ENCODE measurements around the gene OR5K3. TPM values are rescaled to one million over a fixed set of nuclear protein-coding genes. Genes with fewer than 3 reads are reported as not detected.

OR5K3 gene
- total and polyA plus RNA-seq, 2 donors (not counting 3 experiments of a cell fraction or from before 2014, with no cell fraction given) = not detected

GRCh38 chr3:98406034-98406433 lies 15.6 kb downstream of the OR5K3 start:
- BruUV-seq (replicated peaks) = no TSS peak

More at GRCh38 chr3:98406034-98406433, 15.6 kb downstream of the OR5K3 start:
- no peaks in the 10 kb centered on the region for H3K4me1 ChIP-seq (ENCODE audit: control insufficient read depth, extremely low read depth, insufficient read depth, low read length)
- no peak overlapping the region for H3K27ac ChIP-seq (ENCODE audit: insufficient read depth, low read depth, low read length)
- no peak overlapping the region for H3K4me3 ChIP-seq (replicated peaks in 1 of 3; ENCODE audit: insufficient read depth in 1 of 3, low read depth in 1 of 3, low read length in 3 of 3)
- ChIA-PET CTCF (no interaction called here), POLR2A (no interaction called here)
- no peaks in the 10 kb centered on the region for H4K20me1 ChIP-seq (replicated peaks; ENCODE audit: control insufficient read depth, extremely low read depth, insufficient read depth, low read length)
- intact Hi-C loops (cut with micrococcal nuclease) (no loop called here), dilution Hi-C loops (cut with MboI; ENCODE audit: extremely low pct_ligation_motif_present, low sequenced_read_pairs) (no loop called here)
- TF ChIP-seq EZH2 (IDR thresholded peaks at IDR 0.05; ENCODE audit: borderline replicate concordance, low read depth, low read length, severe bottlenecking) = no peak
- TF ChIP-seq MAX (IDR thresholded peaks at IDR 0.05; ENCODE audit: insufficient read depth, insufficient read length) = no peak
- TF ChIP-seq POLR2AphosphoS5 (IDR thresholded peaks at IDR 0.05; ENCODE audit: insufficient read depth, low read depth, low read length) = no peak
- no peak for TF ChIP-seq GATA2 (IDR thresholded peaks at IDR 0.05; ENCODE audit: insufficient read depth, insufficient read length, low read depth, low read length)
- TF ChIP-seq FOS (IDR thresholded peaks at IDR 0.05; ENCODE audit: borderline replicate concordance, insufficient read depth, low read length) = no peak
- TF ChIP-seq POLR2A (IDR thresholded peaks at IDR 0.05; ENCODE audit: low read depth, low read length) = no peak
- TF ChIP-seq JUN (IDR thresholded peaks at IDR 0.05; ENCODE audit: borderline replicate concordance, insufficient read depth, insufficient read length, low read depth) = no peak
- TF ChIP-seq, protein P1, sequence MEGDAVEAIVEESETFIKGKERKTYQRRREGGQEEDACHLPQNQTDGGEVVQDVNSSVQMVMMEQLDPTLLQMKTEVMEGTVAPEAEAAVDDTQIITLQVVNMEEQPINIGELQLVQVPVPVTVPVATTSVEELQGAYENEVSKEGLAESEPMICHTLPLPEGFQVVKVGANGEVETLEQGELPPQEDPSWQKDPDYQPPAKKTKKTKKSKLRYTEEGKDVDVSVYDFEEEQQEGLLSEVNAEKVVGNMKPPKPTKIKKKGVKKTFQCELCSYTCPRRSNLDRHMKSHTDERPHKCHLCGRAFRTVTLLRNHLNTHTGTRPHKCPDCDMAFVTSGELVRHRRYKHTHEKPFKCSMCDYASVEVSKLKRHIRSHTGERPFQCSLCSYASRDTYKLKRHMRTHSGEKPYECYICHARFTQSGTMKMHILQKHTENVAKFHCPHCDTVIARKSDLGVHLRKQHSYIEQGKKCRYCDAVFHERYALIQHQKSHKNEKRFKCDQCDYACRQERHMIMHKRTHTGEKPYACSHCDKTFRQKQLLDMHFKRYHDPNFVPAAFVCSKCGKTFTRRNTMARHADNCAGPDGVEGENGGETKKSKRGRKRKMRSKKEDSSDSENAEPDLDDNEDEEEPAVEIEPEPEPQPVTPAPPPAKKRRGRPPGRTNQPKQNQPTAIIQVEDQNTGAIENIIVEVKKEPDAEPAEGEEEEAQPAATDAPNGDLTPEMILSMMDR (IDR thresholded peaks at IDR 0.05; ENCODE audit: extremely low read depth in 1 of 2, insufficient read depth in 1 of 2, low read depth in 1 of 2, low read length in 2 of 2) = no peak
- no peak for TF ChIP-seq MYC (IDR thresholded peaks at IDR 0.05; ENCODE audit: low read depth, low read length)
- H3K9me3 ChIP-seq (replicated peaks; ENCODE audit: control insufficient read depth, insufficient read depth, low read length) = no peaks in the 10 kb centered on the region
- H3K36me3 ChIP-seq (ENCODE audit: control insufficient read depth in 2 of 2, extremely low read depth in 1 of 2, insufficient read depth in 2 of 2, low read length in 2 of 2) = no peaks in the 10 kb centered on the region
- H2AFZ ChIP-seq (ENCODE audit: low read depth, low read length) = no peak overlapping the region
- H3K79me2 ChIP-seq (ENCODE audit: control insufficient read depth, insufficient read depth, low read length) = no peaks in the 10 kb centered on the region
- no peak for FAIRE-seq
- DNase-seq (ENCODE audit: low read depth, low spot score) = no peak
- H3K9ac ChIP-seq (replicated peaks; ENCODE audit: extremely low read depth, insufficient read depth, low read length) = no peak overlapping the region
- H3K9me1 ChIP-seq (replicated peaks; ENCODE audit: control insufficient read depth, extremely low read depth, insufficient read depth, low read length) = no peaks in the 10 kb centered on the region
- no peaks in the 10 kb centered on the region for H3K27me3 ChIP-seq (ENCODE audit: control insufficient read depth in 2 of 2, insufficient read depth in 2 of 2, low read length in 2 of 2)
- H3K4me2 ChIP-seq (ENCODE audit: insufficient read depth, low read length) = no peak overlapping the region

Data from endothelial cell of umbilical vein (primary cell).